Stimulated activated CD4-positive, alpha-beta T cell treated with anti-CD3 and anti-CD28 coated beads, Interleukin-15, amount 100 ng/mL, for 24 hours (primary cell): ENCODE measurements around the gene DUSP2.

Experiments used
- DNase-seq: peaks from one replicate; pipeline ENCODE4 v3.0.0-alpha.2; 2020

The DUSP2 gene

GRCh38 chr2:96098900-96099590, 46.2 kb downstream of the DUSP2 start:
- no peak for DNase-seq

- no peak for DNase-seq
Measured at GRCh38 chr2:96097951-96098823, 47.1 kb downstream of the DUSP2 start.

GRCh38 chr2:96097441-96097840, 47.8 kb downstream of the DUSP2 start:
- no peak for DNase-seq

GRCh38 chr2:96095116-96095636, 50.1 kb downstream of the DUSP2 start:
- DNase-seq: no peak

GRCh38 chr2:96093528-96093927, 51.7 kb downstream of the DUSP2 start:
- DNase-seq: no peak
